Erythroblast (primary cell): ENCODE measurements around the gene OSBPL10.

ENCODE experiments used
- GATA1 ChIP-seq: IDR thresholded peaks from 2 replicates; pipeline ENCODE4 v1.6.1; 2011; ENCODE audit warnings: low read depth, mild to moderate bottlenecking, control low read depth, low read length, moderate library complexity
- POLR2A ChIP-seq: IDR thresholded peaks from 2 replicates; pipeline ENCODE4 v1.6.1; 2011; ENCODE audit warnings: mild to moderate bottlenecking, low read length

DNA sequence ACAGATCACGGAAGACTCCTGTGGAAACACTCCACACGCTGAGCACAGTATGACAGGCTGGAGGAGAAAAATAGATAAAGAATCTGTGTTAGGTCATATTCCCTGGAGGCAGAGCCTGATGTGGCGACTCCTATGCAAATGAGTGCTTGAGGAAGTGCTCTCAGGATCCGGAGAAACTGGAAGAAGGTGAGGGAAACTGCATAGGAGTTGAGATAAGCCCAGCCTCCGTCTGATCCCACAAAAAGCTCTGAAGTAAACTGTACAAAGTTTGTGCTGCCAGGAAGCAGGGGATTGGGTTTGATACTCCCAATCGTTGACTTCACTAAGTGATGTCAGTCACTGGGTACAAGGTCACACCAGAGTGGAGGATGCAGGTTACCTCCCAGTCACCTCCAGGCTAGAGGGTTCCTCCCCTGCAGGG, 33.4 kb downstream of the OSBPL10 start:
- TF ChIP-seq GATA1 = no peak
- no peak for TF ChIP-seq POLR2A
